Measurements from ENCODE around the gene AQP2. TPM values are rescaled to one million over a fixed set of nuclear protein-coding genes. Genes with fewer than 3 reads are reported as not detected.
A peak's percentile ranks its signal among the peaks of the same experiment; 100 is the strongest.

Gene AQP2
- total RNA-seq, 2 experiments from 2014 or later = not detected

- Mint-ChIP-seq H3K27ac (peak overlapping the region; percentile 83), H3K36me3 (ENCODE audit: low read depth) (no peaks in the 10 kb centered on the region), H3K4me3 (peak overlapping the region; percentile 74), H3K27me3 (ENCODE audit: low read depth) (no peaks in the 10 kb centered on the region), H3K4me1 (ENCODE audit: low read depth) (peaks cover 16% of the 10 kb centered on the region), H3K9me3 (no peaks in the 10 kb centered on the region)
- CTCF ChIA-PET = interaction anchor here (0.6 to 6.3 kb wide), 43 partner anchors 8 to 549 kb away, joined by 3 to 65 read pairs (median 4); partner anchors contain the start of genes AQP5, COX14, RACGAP1 and SMARCD1
- intact Hi-C loops (cut with micrococcal nuclease) = loop anchor here (1.0 to 2.0 kb wide), 3 partner anchors 21 to 169 kb away; no protein-coding TSS in a partner anchor
- DNase-seq = peak; percentile 94
These were observed 5.0 kb upstream of the AQP2 start for GRCh38 chr12:49945394-49946080.

DNA sequence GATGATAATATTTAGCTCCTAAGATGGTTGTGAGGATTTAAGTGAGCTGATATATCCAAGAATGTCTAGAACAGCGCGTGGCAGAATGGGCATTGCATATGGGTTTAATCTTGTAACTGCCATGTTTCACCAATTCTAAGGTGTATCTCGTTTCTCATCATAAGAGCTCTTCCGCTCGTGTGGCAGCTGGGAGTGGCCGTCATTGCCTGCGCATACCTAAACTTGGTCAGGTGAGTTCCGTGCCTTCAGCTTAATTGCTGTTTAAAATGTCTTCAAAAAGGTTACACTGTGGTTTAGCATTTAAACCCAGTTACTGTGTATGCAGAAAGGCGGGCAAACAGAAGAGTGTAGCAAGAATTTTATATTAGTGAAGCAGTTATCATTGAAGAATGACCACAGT, 4.5 kb upstream of the AQP2 start:
- H3K4me1 Mint-ChIP-seq (ENCODE audit: low read depth) = peaks cover 16% of the 10 kb centered on the region
- no peaks in the 10 kb centered on the region for H3K9me3 Mint-ChIP-seq
- intact Hi-C loops (cut with micrococcal nuclease) = no loop called here
- no peak overlapping the region for H3K4me3 Mint-ChIP-seq
- H3K36me3 Mint-ChIP-seq (ENCODE audit: low read depth) = no peaks in the 10 kb centered on the region
- H3K27ac Mint-ChIP-seq = peak overlapping the region; percentile 25
- no peaks in the 10 kb centered on the region for H3K27me3 Mint-ChIP-seq (ENCODE audit: low read depth)
- no peak for DNase-seq
- CTCF ChIA-PET = interaction anchor here (0.7 to 6.3 kb wide), 36 partner anchors 9 to 272 kb away, joined by 3 to 65 read pairs (median 4); partner anchors contain the start of genes AQP5, COX14 and SMARCD1

GRCh38 chr12:49946497-49946896, 4.0 kb upstream of the AQP2 start:
- Mint-ChIP-seq H3K27ac (peak overlapping the region; percentile 25), H3K9me3 (no peaks in the 10 kb centered on the region), H3K27me3 (ENCODE audit: low read depth) (no peaks in the 10 kb centered on the region), H3K36me3 (ENCODE audit: low read depth) (no peaks in the 10 kb centered on the region), H3K4me1 (ENCODE audit: low read depth) (peaks cover 16% of the 10 kb centered on the region), H3K4me3 (no peak overlapping the region)
- DNase-seq = no peak
- CTCF ChIA-PET = interaction anchor here (0.6 to 6.3 kb wide), 27 partner anchors 8 to 272 kb away, joined by 3 to 65 read pairs (median 5); partner anchors contain the start of genes AQP5, COX14 and SMARCD1
- intact Hi-C loops (cut with micrococcal nuclease) = no loop called here

GRCh38 chr12:49947593-49948226, 2.8 kb upstream of the AQP2 start:
- CTCF ChIA-PET = interaction anchor here (0.7 to 6.3 kb wide), 6 partner anchors 11 to 225 kb away, joined by 4 to 65 read pairs (median 5); no protein-coding TSS in a partner anchor
- intact Hi-C loops (cut with micrococcal nuclease) = no loop called here
- Mint-ChIP-seq H3K4me3 (no peak overlapping the region), H3K27ac (no peak overlapping the region), H3K9me3 (no peaks in the 10 kb centered on the region), H3K27me3 (ENCODE audit: low read depth) (no peaks in the 10 kb centered on the region), H3K4me1 (ENCODE audit: low read depth) (peaks cover 16% of the 10 kb centered on the region), H3K36me3 (ENCODE audit: low read depth) (no peaks in the 10 kb centered on the region)
- no peak for DNase-seq

DNA sequence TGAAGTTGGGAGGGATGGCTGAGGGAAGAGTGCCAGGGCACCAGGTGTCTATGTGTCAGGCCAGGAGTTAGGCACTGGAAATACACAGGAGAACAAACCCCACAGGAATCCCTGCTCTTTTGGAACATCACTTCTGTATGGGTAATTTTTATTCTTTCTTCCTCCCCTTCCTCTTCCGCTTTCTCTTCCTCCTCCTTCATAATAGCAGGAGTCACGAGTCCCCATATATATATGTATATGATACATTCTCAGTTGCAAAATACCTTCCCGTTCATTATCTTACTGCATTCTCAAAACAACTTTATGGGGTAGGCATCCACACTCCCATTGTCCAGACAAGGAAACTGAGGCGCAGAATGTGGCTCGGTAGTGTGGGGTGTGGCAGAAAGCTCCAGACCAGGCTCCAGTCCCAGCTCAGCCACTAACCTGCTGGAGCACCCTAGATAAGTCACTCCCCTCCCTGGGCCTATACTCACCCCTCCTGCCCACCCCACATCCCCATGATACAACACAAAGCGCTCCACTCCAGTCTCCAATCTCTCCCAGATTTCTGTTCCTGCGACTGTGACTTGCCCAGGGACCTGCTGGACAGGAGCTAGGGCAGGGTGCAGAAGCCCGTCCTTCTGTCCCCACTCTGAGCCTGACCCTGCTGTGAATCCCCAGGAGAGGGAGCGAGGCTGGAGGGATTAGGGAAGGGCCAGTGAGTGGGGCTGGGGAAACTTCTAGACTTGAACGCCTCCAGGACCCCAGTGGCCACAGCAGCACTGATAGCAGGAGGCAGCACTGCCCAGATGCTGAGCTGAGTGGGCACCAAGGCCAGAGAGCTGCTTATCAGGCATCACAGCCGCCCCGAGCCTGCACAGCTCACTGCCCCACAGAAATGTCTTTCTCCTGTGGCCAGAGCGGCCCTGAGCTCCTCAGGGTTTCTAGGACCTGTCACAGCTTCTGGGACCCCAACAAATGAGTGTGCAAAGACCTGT, 1.4 kb upstream of the AQP2 start:
- intact Hi-C loops (cut with micrococcal nuclease) = no loop called here
- Mint-ChIP-seq H3K27me3 (ENCODE audit: low read depth) (peaks cover 13% of the 10 kb centered on the region), H3K36me3 (ENCODE audit: low read depth) (no peaks in the 10 kb centered on the region), H3K27ac (no peak overlapping the region), H3K9me3 (no peaks in the 10 kb centered on the region), H3K4me3 (no peak overlapping the region), H3K4me1 (ENCODE audit: low read depth) (peaks cover 16% of the 10 kb centered on the region)
- CTCF ChIA-PET = interaction anchor here (0.6 to 6.3 kb wide), 2 partner anchors 17 to 36 kb away, joined by 3 to 65 read pairs; no protein-coding TSS in a partner anchor
- no peak for DNase-seq

DNA sequence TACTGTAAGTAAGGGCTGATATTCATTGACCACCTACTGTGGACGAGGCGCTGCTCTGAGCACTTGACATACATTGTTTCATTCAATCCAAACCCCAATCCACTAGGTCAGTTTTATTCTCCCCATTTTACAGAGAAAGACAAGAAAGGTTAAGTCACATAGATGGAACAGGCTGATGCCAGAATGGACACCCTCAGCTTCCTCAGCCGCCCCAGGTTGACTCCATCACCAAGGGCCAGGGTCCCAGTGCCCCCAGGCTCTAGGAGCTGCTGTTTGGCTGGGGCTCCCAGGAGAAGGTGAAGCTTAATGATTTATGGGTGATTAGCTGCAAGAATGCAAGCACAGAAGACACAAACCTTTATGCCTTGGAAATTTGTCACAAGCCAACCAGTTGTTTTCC, 671 bp upstream of the AQP2 start:
- H3K9me3 Mint-ChIP-seq = no peaks in the 10 kb centered on the region
- intact Hi-C loops (cut with micrococcal nuclease) = no loop called here

GRCh38 chr12:49951411-49952240, 1.1 kb downstream of the AQP2 start:
- CTCF ChIA-PET = no interaction called here
- no peaks in the 10 kb centered on the region for H3K36me3 Mint-ChIP-seq (ENCODE audit: low read depth)
- no peak overlapping the region for H3K27ac Mint-ChIP-seq
- no peak overlapping the region for H3K4me3 Mint-ChIP-seq
- intact Hi-C loops (cut with micrococcal nuclease) = no loop called here
- H3K4me1 Mint-ChIP-seq (ENCODE audit: low read depth) = no peaks in the 10 kb centered on the region
- peaks cover 28% of the 10 kb centered on the region for H3K27me3 Mint-ChIP-seq (ENCODE audit: low read depth)
- no peak for DNase-seq
- no peaks in the 10 kb centered on the region for H3K9me3 Mint-ChIP-seq

More for the DNA sequence above, 671 bp upstream of the AQP2 start:
- no peak overlapping the region for H3K27ac Mint-ChIP-seq
- no peak for DNase-seq
- H3K4me3 Mint-ChIP-seq = no peak overlapping the region
- H3K4me1 Mint-ChIP-seq (ENCODE audit: low read depth) = peaks cover 12% of the 10 kb centered on the region
- H3K36me3 Mint-ChIP-seq (ENCODE audit: low read depth) = no peaks in the 10 kb centered on the region
- H3K27me3 Mint-ChIP-seq (ENCODE audit: low read depth) = peaks cover 20% of the 10 kb centered on the region
- CTCF ChIA-PET = interaction anchor here (6.3 kb wide), 1 partner anchor 17 kb away, joined by 65 read pairs; no protein-coding TSS in a partner anchor

DNA sequence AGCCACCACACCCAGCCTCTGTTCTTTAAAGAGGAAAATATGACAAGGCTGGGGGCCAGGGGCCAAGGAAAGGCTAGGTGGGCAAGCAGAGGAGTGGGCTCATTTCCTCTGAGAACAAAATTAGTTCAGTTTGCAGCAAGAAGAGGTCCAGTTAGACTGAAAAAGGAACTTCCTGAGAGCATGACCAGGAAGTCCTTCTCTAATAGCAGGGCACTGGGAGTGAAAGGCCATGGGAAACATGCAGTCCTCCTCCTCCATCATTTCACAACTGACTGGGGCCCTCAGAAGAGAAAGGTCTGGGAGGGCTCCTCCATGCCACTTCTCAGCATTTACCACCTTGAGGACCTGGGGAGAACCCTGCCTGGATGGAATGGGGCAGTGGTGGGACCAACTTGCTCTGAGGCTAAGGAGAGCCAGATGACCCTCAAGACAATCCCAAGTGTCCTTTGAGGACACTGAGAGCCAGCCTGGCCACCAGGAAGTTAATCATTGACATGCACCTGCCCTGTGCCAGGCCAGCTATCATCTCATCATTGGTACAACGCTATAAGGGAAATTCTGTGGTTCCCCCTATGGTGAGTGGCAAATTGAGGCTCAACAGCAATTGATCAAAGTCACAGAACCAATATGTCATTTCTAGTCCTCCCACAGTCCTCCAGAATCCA, 2.0 kb downstream of the AQP2 start:
- no peaks in the 10 kb centered on the region for H3K36me3 Mint-ChIP-seq (ENCODE audit: low read depth)
- peaks cover 36% of the 10 kb centered on the region for H3K27me3 Mint-ChIP-seq (ENCODE audit: low read depth)
- CTCF ChIA-PET = no interaction called here
- intact Hi-C loops (cut with micrococcal nuclease) = no loop called here
- H3K4me3 Mint-ChIP-seq = no peak overlapping the region
- no peak overlapping the region for H3K27ac Mint-ChIP-seq
- DNase-seq = no peak
- H3K9me3 Mint-ChIP-seq = no peaks in the 10 kb centered on the region
- H3K4me1 Mint-ChIP-seq (ENCODE audit: low read depth) = no peaks in the 10 kb centered on the region

DNA sequence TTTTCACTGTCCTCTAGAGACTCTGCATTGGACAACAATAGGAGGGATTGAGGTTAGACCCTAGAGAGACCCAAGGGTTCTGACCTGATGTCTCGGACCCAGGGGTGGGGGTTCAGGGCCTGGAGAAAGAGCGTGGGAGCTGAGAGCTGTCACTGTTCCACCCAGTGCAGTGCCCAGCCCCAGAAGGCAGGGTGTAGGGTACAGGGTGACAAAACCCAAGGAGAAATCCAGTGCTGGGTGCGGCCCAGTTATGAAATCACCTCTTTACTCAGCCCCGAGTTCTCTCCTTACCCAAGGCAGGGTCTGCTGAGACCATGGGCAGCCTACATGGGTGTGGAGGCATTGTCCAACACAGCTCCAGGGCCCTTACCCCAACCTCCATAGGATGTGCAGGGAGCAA, 2.6 kb downstream of the AQP2 start:
- Mint-ChIP-seq H3K27me3 (ENCODE audit: low read depth) (peaks cover 40% of the 10 kb centered on the region), H3K36me3 (ENCODE audit: low read depth) (no peaks in the 10 kb centered on the region), H3K4me3 (no peak overlapping the region), H3K9me3 (no peaks in the 10 kb centered on the region), H3K27ac (no peak overlapping the region), H3K4me1 (ENCODE audit: low read depth) (no peaks in the 10 kb centered on the region)
- intact Hi-C loops (cut with micrococcal nuclease) = no loop called here
- CTCF ChIA-PET = interaction anchor here (0.8 kb wide), 1 partner anchor 20 kb away, joined by 3 read pairs; no protein-coding TSS in a partner anchor
- DNase-seq = no peak

GRCh38 chr12:49953961-49954846, 3.7 kb downstream of the AQP2 start:
- DNase-seq = no peak
- Mint-ChIP-seq H3K4me1 (ENCODE audit: low read depth) (no peaks in the 10 kb centered on the region), H3K27ac (no peak overlapping the region), H3K27me3 (ENCODE audit: low read depth) (peaks cover 51% of the 10 kb centered on the region), H3K4me3 (no peak overlapping the region), H3K9me3 (no peaks in the 10 kb centered on the region), H3K36me3 (ENCODE audit: low read depth) (no peaks in the 10 kb centered on the region)
- CTCF ChIA-PET = interaction anchor here (0.5 to 1.6 kb wide), 4 partner anchors 8 to 88 kb away, joined by 3 to 5 read pairs (median 3); no protein-coding TSS in a partner anchor
- intact Hi-C loops (cut with micrococcal nuclease) = no loop called here
